GM18505 (cell line): ENCODE results near the gene BEST4.
A peak's percentile ranks its signal among the peaks of the same experiment; 100 is the strongest.
"Not testable (repeated sequence)": the region's sequence is repeated elsewhere in the genome, so short reads cannot be mapped to it uniquely, and the experiment has no call there.

Experiments
- ATAC-seq: cut with Tn5 transposase; IDR thresholded peaks from one replicate; pipeline ENCODE4 v1.9.1; 2021; ENCODE audit not compliant: unreplicated experiment
- POLR2A ChIP-seq: IDR thresholded peaks from 4 replicates; pipeline ENCODE4 v1.6.1; 2011; ENCODE audit warnings: borderline replicate concordance; ENCODE audit not compliant: insufficient read depth, insufficient read length; ENCODE audit errors: extremely low read depth

The BEST4 gene

GRCh38 chr1:44801491-44802305 is 13.7 kb upstream of the BEST4 start:
- TF ChIP-seq POLR2A, result no peak
- ATAC-seq, result no peak

GRCh38 chr1:44799770-44800584 is 12.0 kb upstream of the BEST4 start, which contains the start of gene PLK3:
Gene PLK3 (plus strand): TSS chr1:44800377. CDS start chr1:44800464, 87 bp downstream.
- ATAC-seq, result peak; percentile 79
- TF ChIP-seq POLR2A, result peak; percentile 95

DNA sequence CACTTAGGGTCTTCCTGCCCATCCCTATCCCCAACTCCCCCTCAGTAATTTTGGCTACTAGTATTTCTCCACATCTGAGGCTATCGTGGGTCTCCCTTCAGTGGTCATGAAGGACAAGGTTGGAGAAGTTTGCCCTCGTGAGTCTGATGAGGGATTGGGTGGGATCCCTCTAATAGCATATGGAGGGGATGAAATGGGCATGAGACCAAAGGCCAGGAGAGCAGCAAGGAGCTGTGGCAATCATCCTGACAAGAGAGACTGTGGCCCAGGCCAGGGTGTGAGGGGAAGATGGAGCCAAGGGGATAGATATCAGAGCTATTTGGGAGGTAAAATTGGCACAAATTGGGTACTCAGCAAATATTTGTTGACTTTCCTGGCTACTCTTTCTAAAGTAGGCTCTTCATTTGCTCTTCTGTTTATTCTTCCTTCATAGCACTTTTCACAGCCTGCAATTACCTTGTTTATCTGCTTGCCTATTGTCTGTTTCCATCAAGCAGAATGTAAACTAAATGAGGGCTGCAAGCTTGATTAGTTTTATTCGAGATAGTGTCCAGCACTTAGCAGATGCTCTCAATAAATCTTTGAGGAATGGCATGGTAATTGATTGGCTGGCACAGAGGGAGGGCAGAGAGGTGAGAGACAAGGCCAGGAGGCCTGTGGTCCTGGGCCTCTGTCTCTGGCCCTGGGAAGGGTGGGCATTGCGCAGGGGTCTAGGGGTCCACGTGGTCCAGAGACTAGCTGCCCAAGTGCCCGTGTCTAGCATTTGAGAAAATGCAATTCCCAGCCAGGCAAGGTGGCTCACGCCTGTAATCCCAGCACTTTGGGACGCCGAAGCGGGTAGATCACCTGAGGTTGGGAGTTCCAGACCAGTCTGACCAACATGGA is 10.8 kb upstream of the BEST4 start:
- no peak for ATAC-seq
- no peak for TF ChIP-seq POLR2A

DNA sequence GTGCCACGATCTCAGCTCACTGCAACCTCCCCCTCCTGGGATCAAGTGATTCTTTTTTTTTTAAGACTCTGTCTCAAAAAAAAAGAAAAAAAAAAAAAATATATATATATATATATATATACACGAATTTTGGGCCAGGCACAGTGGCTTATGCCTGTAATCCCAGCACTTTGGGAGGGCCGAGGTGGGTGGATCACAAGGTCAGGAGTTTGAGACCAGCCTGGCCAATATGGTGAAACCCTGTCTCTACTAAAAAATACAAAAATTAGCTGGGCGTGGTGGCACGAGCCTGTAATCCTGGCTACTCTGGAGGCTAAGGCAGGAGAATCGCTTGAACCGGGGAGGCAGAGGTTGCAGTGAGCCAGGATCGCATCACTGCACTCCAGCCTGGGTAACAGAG is 9.9 kb upstream of the BEST4 start:
- not testable (repeated sequence) for ATAC-seq

GRCh38 chr1:44792736-44793502 is 4.9 kb upstream of the BEST4 start:
- no peak for ATAC-seq
- TF ChIP-seq POLR2A, result no peak

- no peak for ATAC-seq
- TF ChIP-seq POLR2A, result no peak
Measured at GRCh38 chr1:44790968-44791801, 3.2 kb upstream of the BEST4 start.

DNA sequence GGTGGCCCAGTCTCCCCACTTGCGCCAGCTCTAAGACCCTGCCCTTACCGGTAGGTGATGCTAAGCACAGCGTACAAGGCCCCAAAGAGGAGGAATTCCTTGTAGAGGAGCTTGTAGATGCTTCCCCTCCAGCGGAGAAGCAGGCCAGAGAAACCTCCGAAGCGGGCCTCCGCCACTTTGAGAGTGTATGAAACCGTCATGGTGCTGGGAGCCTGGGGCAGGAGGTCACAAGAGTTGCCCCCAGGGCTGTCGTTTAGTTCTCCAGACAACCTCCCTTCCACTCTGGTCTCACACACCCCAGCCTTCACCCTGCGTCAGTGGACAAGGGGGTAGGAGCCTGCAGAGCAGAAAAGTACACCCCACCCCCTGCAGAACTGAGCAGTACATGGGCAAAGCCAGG is 464 bp downstream of the BEST4 start:
- ATAC-seq, result no peak
- TF ChIP-seq POLR2A, result no peak

DNA sequence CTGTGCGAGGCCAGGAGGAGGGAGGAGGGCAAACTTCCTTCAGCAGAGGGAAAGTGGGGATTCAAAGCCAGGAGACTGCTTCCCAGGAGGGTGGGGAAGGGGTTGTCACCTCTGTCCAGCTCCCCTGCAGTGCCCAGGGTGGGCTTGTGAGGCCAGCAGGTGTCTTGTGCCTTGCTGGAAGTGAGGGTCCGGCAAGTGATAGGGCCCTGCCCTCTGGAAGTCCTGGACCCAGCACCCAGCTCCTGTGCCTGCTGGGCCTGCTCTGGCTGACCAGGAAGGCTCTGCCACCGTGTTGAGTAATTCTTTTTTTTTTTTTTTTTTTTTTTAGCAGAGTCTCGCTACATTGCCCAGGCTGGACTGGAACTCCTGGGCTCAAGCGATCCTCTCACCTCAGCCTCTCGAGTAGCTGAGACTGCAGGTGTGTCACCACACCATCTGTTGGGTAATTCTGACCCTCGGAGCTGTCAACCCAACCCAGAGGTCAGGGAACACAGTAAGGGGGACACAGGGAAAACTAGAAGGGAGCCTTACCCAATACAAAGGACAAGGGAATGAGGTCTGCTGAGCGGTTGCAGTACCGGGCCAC is 1.0 kb downstream of the BEST4 start:
- no peak for ATAC-seq
- no peak for TF ChIP-seq POLR2A

DNA sequence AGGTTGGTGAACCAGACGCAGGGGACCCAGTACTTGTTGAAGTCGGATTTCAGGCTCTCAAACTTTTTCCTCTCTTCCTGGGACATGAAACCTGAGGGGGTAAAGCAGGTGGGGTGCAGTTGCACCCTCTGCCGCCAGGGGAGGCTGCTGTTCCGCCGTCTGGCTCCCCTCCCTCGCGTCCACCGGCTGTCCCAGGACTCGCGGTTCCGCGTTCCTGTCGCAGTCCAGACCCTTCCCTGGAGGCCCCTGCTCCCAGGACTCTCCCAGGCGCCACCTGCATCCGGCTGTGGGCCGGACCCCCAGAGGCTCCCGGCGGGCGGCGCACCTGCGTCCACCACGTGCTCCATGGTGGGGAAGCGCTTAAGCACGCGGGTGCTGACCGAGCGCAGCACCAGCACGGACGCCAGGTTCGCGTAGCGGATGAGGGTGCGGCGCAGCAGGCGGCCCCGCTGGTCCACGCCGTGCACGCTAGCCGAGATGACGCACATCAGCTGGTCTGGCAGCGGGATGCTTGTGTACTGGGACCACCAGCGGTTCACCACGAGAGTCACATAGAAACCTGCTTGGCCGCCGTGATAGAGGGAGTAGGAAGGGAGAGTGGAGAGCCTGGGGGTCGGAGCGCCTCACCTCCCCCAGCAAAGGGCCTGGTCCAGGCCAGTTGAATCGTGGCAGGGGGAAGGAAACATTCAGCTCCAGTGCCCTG is 1.7 kb downstream of the BEST4 start:
- ATAC-seq, result no peak
- TF ChIP-seq POLR2A, result peak; percentile 53

DNA sequence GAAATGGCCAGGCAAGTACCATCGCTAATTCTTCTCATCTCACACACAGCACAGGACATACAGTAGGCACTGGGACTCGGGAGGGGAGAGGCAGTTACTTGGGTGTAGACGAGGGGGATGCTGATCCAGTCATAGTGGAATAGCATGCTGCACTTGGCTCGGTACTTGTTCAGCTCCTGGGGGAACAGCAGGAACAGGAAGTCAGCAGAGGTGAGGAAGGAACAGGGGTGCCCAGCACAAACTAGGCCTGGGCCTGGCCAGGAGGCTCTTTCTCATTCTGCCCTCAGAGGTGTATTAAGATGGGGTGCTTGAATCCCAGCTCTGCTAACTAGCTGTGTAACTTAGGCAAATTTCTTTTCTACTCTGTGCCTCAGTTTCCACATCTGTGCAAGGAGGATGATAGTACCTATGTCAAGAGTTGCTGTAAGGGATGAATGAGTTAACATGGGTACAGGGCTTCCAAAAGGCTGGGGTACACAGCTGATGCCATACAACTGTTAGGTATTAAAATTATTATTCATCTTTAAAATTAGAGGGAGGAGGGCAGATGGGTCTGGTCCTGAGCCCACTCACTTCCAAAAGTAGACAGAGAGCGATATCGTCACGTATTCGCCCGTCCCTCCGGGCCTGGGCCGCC is 2.4 kb downstream of the BEST4 start:
- TF ChIP-seq POLR2A, result no peak
- ATAC-seq, result no peak

- TF ChIP-seq POLR2A, result no peak
- no peak for ATAC-seq
Measured at GRCh38 chr1:44785029-44785380, 3.0 kb downstream of the BEST4 start.
